HCT116 (cell line): ENCODE measurements around the gene DNAJC10. TPM values are rescaled to one million over a fixed set of nuclear protein-coding genes. Genes with fewer than 3 reads are reported as not detected.

Experiments used
- ATAC-seq: fragments of 200-7000 bp; cut with Tn5 transposase; 2 replicates; pipeline ENCODE4 v1.9.1; 2020; ENCODE audit warnings: mild to moderate bottlenecking, moderate library complexity
- BruUV-seq: library from RNA; stranded (reverse); fragments of 400-500 nt; replicated peaks from 2 replicates; lab custom pipeline; 2021; lab: Mats Ljungman, UMichigan
- CTCF ChIA-PET: fragments of 300-600 bp; sonication (Branson Sonifier 250); formaldehyde crosslinking; loops from one replicate; lab custom pipeline; 2021; ENCODE audit warnings: antibody characterized with exemption; lab: Charles Lee
- POLR2A ChIA-PET: fragments of 300-600, 350-600 bp; sonication (Branson Sonifier 250); formaldehyde crosslinking; loops from one replicate; lab custom pipeline; 2021; ENCODE audit warnings: antibody characterized with exemption; lab: Charles Lee
- RAD21 ChIA-PET, 2 experiments: fragments of 300-600 bp; sonication (Branson Sonifier 250); formaldehyde crosslinking; loops; one replicate each; lab custom pipeline; 2023; ENCODE audit warnings: low total read pairs in 2 of 2; ENCODE audit not compliant: uncharacterized antibody in 2 of 2, unreplicated experiment in 2 of 2, low non-redundant PET in 1 of 2; lab: Charles Lee
- DNase-seq: peaks from one replicate; pipeline ENCODE4 v3.0.0-alpha.2; 2010; ENCODE audit warnings: low read depth, low spot score
- H2AFZ ChIP-seq: fragments of 200-600 bp; shearing (Covaris generic), sonication (generic); 2 replicates; pipeline ENCODE4 v1.6.1; 2017; ENCODE audit warnings: low read depth, mixed run types, mixed read lengths, antibody characterized with exemption, low read length; ENCODE audit not compliant: poor library complexity, severe bottlenecking
- H3K27ac ChIP-seq: 2 replicates; pipeline ENCODE4 v1.5.1; 2012; ENCODE audit warnings: low read depth, low read length
- H3K27me3 ChIP-seq: fragments of 200-600 bp; sonication (generic); 2 replicates; pipeline ENCODE4 v1.6.1; 2016; ENCODE audit warnings: mixed run types, low read length, mixed read lengths; ENCODE audit not compliant: insufficient read depth
- H3K36me3 ChIP-seq, 2 experiments: fragments of 200-500 bp in 1 of 2; fragments of 200-600 bp in 1 of 2; sonication (Bioruptor generic) in 1 of 2; sonication (generic) in 1 of 2; 2 replicates each; pipeline versions ENCODE4 v1.5.1 to v1.6.1; 2014 to 2016; ENCODE audit warnings: low read length in 2 of 2, inconsistent platforms in 1 of 2, mixed read lengths in 1 of 2, mixed run types in 1 of 2; ENCODE audit not compliant: insufficient read depth in 2 of 2, control insufficient read depth in 1 of 2
- H3K4me1 ChIP-seq, 2 experiments: fragments of 200-600 bp in 1 of 2; sonication (generic) in 1 of 2; 2 replicates each; pipeline versions ENCODE4 v1.5.1 to v1.6.1; 2012 to 2017; ENCODE audit warnings: low read length in 2 of 2, inconsistent platforms in 1 of 2, mild to moderate bottlenecking in 1 of 2, mixed read lengths in 1 of 2, mixed run types in 1 of 2, moderate library complexity in 1 of 2; ENCODE audit not compliant: insufficient read depth in 2 of 2, control insufficient read depth in 1 of 2
- H3K4me2 ChIP-seq: fragments of 200-600 bp; sonication (generic); 2 replicates; pipeline ENCODE4 v1.6.1; 2017; ENCODE audit warnings: mixed run types, low read length, mixed read lengths
- H3K4me3 ChIP-seq, 2 experiments: fragments of 200-600 bp in 1 of 2; sonication (generic) in 1 of 2; replicated peaks in 1 of 2; 2 replicates each; pipeline ENCODE4 v1.5.1; 2011 to 2016; ENCODE audit warnings: low read length in 2 of 2, control low read depth in 1 of 2, low read depth in 1 of 2, mild to moderate bottlenecking in 1 of 2, mixed read lengths in 1 of 2, mixed run types in 1 of 2
- H3K79me2 ChIP-seq: fragments of 200-600 bp; sonication (generic); 2 replicates; pipeline ENCODE4 v1.6.1; 2017; ENCODE audit warnings: mild to moderate bottlenecking, mixed run types, low read length, moderate library complexity, mixed read lengths; ENCODE audit not compliant: insufficient read depth
- H3K9ac ChIP-seq: fragments of 200-600 bp; sonication (generic); 2 replicates; pipeline ENCODE4 v1.6.1; 2016; ENCODE audit warnings: low read length, mixed read lengths
- H3K9me2 ChIP-seq: fragments of 200-600 bp; sonication (generic), shearing (Covaris generic); 2 replicates; pipeline ENCODE4 v1.6.1; 2017; ENCODE audit warnings: mixed run types, mild to moderate bottlenecking, moderate library complexity; ENCODE audit not compliant: insufficient read depth
- H3K9me3 ChIP-seq, 2 experiments: fragments of 200-500 bp in 1 of 2; fragments of 200-600 bp in 1 of 2; sonication (Bioruptor generic) in 1 of 2; sonication (generic) in 1 of 2; 2 replicates each; pipeline ENCODE4 v1.6.1; 2014 to 2017; ENCODE audit warnings: low read length in 2 of 2, mixed read lengths in 2 of 2, inconsistent platforms in 1 of 2, low read depth in 1 of 2, mild to moderate bottlenecking in 1 of 2, mixed run types in 1 of 2, moderate library complexity in 1 of 2; ENCODE audit not compliant: control insufficient read depth in 1 of 2, insufficient read depth in 1 of 2
- H4K20me1 ChIP-seq: fragments of 200-600 bp; sonication (generic), shearing (Covaris generic); 2 replicates; pipeline ENCODE4 v1.6.1; 2017; ENCODE audit warnings: mixed run types, mild to moderate bottlenecking, moderate library complexity; ENCODE audit not compliant: insufficient read depth
- CEBPB ChIP-seq: IDR thresholded peaks from 2 replicates; pipeline ENCODE4 v1.6.1; 2012; ENCODE audit warnings: low read depth
- EGR1 ChIP-seq: IDR thresholded peaks from 2 replicates; pipeline ENCODE4 v1.6.1; 2012; ENCODE audit warnings: low read depth
- FOSL1 ChIP-seq: IDR thresholded peaks from 2 replicates; pipeline ENCODE4 v1.6.1; 2012; ENCODE audit warnings: low read depth
- JUND ChIP-seq: IDR thresholded peaks from 2 replicates; pipeline ENCODE4 v1.6.1; 2012
- POLR2A ChIP-seq: IDR thresholded peaks from 2 replicates; pipeline ENCODE4 v1.7.0; 2011; ENCODE audit warnings: borderline replicate concordance; ENCODE audit not compliant: insufficient read depth, insufficient read length; ENCODE audit errors: extremely low read depth
- POLR2AphosphoS5 ChIP-seq: IDR thresholded peaks from 2 replicates; pipeline ENCODE4 v1.6.1; 2011; ENCODE audit warnings: mild to moderate bottlenecking, low read depth, low read length, moderate library complexity
- RAD21 ChIP-seq: IDR thresholded peaks from 2 replicates; pipeline ENCODE4 v1.6.1; 2012; ENCODE audit warnings: low read depth, mild to moderate bottlenecking
- SIN3A ChIP-seq: IDR thresholded peaks from 2 replicates; pipeline ENCODE4 v1.6.1; 2012; ENCODE audit warnings: low read depth
- SRF ChIP-seq: IDR thresholded peaks from 2 replicates; pipeline ENCODE4 v1.6.1; 2012; ENCODE audit warnings: low read depth
- ZFX ChIP-seq: fragments of 450-650 bp; IDR thresholded peaks from 2 replicates; pipeline ENCODE4 v1.6.1; 2017
- ZNF274 ChIP-seq: fragments of 200-500 bp; sonication (Bioruptor generic); IDR thresholded peaks from 2 replicates; pipeline ENCODE4 v1.6.1; 2014; ENCODE audit warnings: mild to moderate bottlenecking, low read depth, low read length, inconsistent platforms
- intact Hi-C: fragments of 100-400 bp; cut with micrococcal nuclease; formaldehyde crosslinking; loops from 2 replicates; pipeline ENCODE4 v1.10.0; 2022
- total RNA-seq: library from RNA; stranded (reverse); gene quantifications from one replicate; pipeline ENCODE4 v1.2.1, GENCODE V29; 2021; ENCODE audit not compliant: unreplicated experiment
- TF ChIP-seq, protein P1 (sequence below), 3 experiments: fragments of 200-600 bp in 1 of 3; sonication (generic) in 1 of 3; IDR thresholded peaks in 2 of 3; conservative IDR thresholded peaks in 1 of 3; 2 replicates each; pipeline ENCODE4 v1.5.1; 2012 to 2017; ENCODE audit warnings: low read depth in 2 of 3, low read length in 2 of 3, antibody characterized with exemption in 1 of 3, borderline replicate concordance in 1 of 3, control low read depth in 1 of 3, mild to moderate bottlenecking in 1 of 3, mixed read lengths in 1 of 3, mixed run types in 1 of 3, moderate library complexity in 1 of 3; ENCODE audit not compliant: insufficient read depth in 1 of 3

DNAJC10 gene
- total RNA-seq, 1 experiment from 2014 or later, result 80.4 TPM

DNA sequence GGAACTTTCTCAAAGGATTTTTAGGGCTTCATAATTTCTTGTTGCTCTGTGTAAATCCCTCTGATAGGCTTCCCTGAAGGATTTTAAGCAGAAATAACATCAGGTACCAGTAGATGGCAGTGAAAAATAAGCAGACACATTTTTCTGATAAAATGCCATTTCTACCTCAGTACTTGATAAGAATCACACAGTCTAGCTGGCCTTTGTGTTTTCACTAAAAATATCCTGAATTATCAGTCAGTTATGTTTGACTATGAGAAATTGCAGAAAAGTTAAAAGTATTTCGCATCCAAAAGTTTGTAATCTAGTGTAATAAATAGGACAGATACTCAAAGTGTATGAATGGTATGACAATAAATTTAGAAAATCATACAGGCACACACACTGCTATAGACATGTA, 68.7 kb downstream of the DNAJC10 start:
- no peak overlapping the region for H3K4me3 ChIP-seq
- H3K9me2 ChIP-seq, result no peaks in the 10 kb centered on the region
- no peak overlapping the region for H3K27ac ChIP-seq
- no TSS peak for BruUV-seq
- ChIA-PET POLR2A (no interaction called here), CTCF (interaction anchor here (1.1 to 3.9 kb wide), 5 partner anchors 11 to 195 kb away, joined by 3 to 29 read pairs (median 4); no protein-coding TSS in a partner anchor), RAD21 (interaction anchor here in 1 of 2 experiments (1.5 kb wide), 1 partner anchor 195 kb away, joined by 4 read pairs; no protein-coding TSS in a partner anchor)
- peak; percentile 70 for ATAC-seq
- no peak overlapping the region for H3K4me2 ChIP-seq
- no peaks in the 10 kb centered on the region for H3K4me1 ChIP-seq
- no peak overlapping the region for H2AFZ ChIP-seq
- H3K36me3 ChIP-seq, result no peaks in the 10 kb centered on the region
- no peak overlapping the region for H3K9ac ChIP-seq
- no peak for TF ChIP-seq EGR1
- TF ChIP-seq ZFX, result no peak
- no peak for TF ChIP-seq JUND
- no peak for TF ChIP-seq POLR2AphosphoS5
- TF ChIP-seq CEBPB, result no peak
- TF ChIP-seq, protein P1, sequence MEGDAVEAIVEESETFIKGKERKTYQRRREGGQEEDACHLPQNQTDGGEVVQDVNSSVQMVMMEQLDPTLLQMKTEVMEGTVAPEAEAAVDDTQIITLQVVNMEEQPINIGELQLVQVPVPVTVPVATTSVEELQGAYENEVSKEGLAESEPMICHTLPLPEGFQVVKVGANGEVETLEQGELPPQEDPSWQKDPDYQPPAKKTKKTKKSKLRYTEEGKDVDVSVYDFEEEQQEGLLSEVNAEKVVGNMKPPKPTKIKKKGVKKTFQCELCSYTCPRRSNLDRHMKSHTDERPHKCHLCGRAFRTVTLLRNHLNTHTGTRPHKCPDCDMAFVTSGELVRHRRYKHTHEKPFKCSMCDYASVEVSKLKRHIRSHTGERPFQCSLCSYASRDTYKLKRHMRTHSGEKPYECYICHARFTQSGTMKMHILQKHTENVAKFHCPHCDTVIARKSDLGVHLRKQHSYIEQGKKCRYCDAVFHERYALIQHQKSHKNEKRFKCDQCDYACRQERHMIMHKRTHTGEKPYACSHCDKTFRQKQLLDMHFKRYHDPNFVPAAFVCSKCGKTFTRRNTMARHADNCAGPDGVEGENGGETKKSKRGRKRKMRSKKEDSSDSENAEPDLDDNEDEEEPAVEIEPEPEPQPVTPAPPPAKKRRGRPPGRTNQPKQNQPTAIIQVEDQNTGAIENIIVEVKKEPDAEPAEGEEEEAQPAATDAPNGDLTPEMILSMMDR (IDR thresholded peaks at IDR 0.05 in 2 of 3, conservative IDR thresholded peaks at IDR 0.05 in 1 of 3; ENCODE audit: borderline replicate concordance in 1 of 3, insufficient read depth in 1 of 3, low read depth in 2 of 3, low read length in 2 of 3), result peak; percentile 46 to 68 (median 49); a peak in 5 of 6 replicates
- TF ChIP-seq ZNF274, result no peak
- TF ChIP-seq SRF, result no peak
- no peak for TF ChIP-seq SIN3A
- TF ChIP-seq RAD21, result peak; percentile 73
- no peak for TF ChIP-seq POLR2A
- no peak for TF ChIP-seq FOSL1
- H3K27me3 ChIP-seq, result no peaks in the 10 kb centered on the region
- H4K20me1 ChIP-seq, result no peaks in the 10 kb centered on the region
- no peaks in the 10 kb centered on the region for H3K9me3 ChIP-seq
- intact Hi-C loops, result loop anchor here (1.0 kb wide), 1 partner anchor 196 kb away; no protein-coding TSS in a partner anchor
- peak; percentile 28 for DNase-seq
- H3K79me2 ChIP-seq, result no peaks in the 10 kb centered on the region
